Loucy (cell line): ENCODE measurements around the gene RIT2.

ENCODE experiments used
- H2AFZ ChIP-seq: fragments of 200-600 bp; sonication (generic); 2 replicates; pipeline ENCODE4 v1.6.0; 2016; ENCODE audit warnings: antibody characterized with exemption, mild to moderate bottlenecking, low read length, moderate library complexity
- H3F3A ChIP-seq: fragments of 200-600 bp; 2 replicates; pipeline ENCODE4 v1.6.0; 2016; ENCODE audit warnings: antibody characterized with exemption, low read depth, mild to moderate bottlenecking
- H3K27me3 ChIP-seq: fragments of 200-600 bp; sonication (generic); 2 replicates; pipeline ENCODE4 v1.6.1; 2014; ENCODE audit warnings: low read length, mild to moderate bottlenecking; ENCODE audit not compliant: insufficient read depth, poor library complexity, severe bottlenecking
- H3K36me3 ChIP-seq: fragments of 200-600 bp; sonication (generic); 2 replicates; pipeline ENCODE4 v1.6.1; 2016; ENCODE audit warnings: low read length; ENCODE audit not compliant: insufficient read depth
- H3K4me1 ChIP-seq: fragments of 200-600 bp; sonication (generic); 2 replicates; pipeline ENCODE4 v1.5.1; 2014; ENCODE audit warnings: low read length, mild to moderate bottlenecking; ENCODE audit not compliant: insufficient read depth, poor library complexity, severe bottlenecking
- H3K4me2 ChIP-seq: fragments of 200-600 bp; sonication (generic); 2 replicates; pipeline ENCODE4 v1.6.0; 2014; ENCODE audit warnings: antibody characterized with exemption, low read length, low read depth, mild to moderate bottlenecking; ENCODE audit not compliant: poor library complexity, severe bottlenecking
- H3K4me3 ChIP-seq: fragments of 200-600 bp; sonication (generic); 2 replicates; pipeline ENCODE4 v1.5.1; 2014; ENCODE audit warnings: low read length, mild to moderate bottlenecking, mixed read lengths; ENCODE audit not compliant: poor library complexity, severe bottlenecking
- H3K79me2 ChIP-seq: fragments of 200-600 bp; sonication (generic); 2 replicates; pipeline ENCODE4 v1.6.1; 2014; ENCODE audit warnings: low read length; ENCODE audit not compliant: insufficient read depth
- H3K9ac ChIP-seq: fragments of 200-600 bp; sonication (generic); 2 replicates; pipeline ENCODE4 v1.6.0; 2014; ENCODE audit warnings: mild to moderate bottlenecking, low read depth, low read length, moderate library complexity; ENCODE audit not compliant: poor library complexity, severe bottlenecking
- H3K9me2 ChIP-seq: fragments of 200-600 bp; sonication (generic); replicated peaks from 2 replicates; pipeline ENCODE4 v1.6.1; 2016; ENCODE audit warnings: low read depth, low read length, mixed read lengths
- H3K9me3 ChIP-seq: fragments of 200-600 bp; sonication (generic); 2 replicates; pipeline ENCODE4 v1.6.1; 2014; ENCODE audit warnings: mild to moderate bottlenecking, antibody characterized with exemption, low read length, low read depth; ENCODE audit not compliant: insufficient read depth
- H4K20me1 ChIP-seq: fragments of 200-600 bp; sonication (generic); 2 replicates; pipeline ENCODE4 v1.6.0; 2014; ENCODE audit warnings: antibody characterized with exemption, low read length, mild to moderate bottlenecking; ENCODE audit not compliant: insufficient read depth, poor library complexity, severe bottlenecking
- EZH2phosphoT487 ChIP-seq: fragments of 200-600 bp; IDR thresholded peaks from 2 replicates; pipeline ENCODE4 v1.6.1; 2018; ENCODE audit warnings: antibody characterized with exemption, mild to moderate bottlenecking, moderate library complexity, borderline replicate concordance
- TF ChIP-seq, protein P1 (sequence below): fragments of 200-600 bp; sonication (generic); conservative IDR thresholded peaks from 2 replicates; pipeline ENCODE4 v1.5.1; 2014; ENCODE audit warnings: mild to moderate bottlenecking, antibody characterized with exemption, low read length

RIT2 gene

DNA sequence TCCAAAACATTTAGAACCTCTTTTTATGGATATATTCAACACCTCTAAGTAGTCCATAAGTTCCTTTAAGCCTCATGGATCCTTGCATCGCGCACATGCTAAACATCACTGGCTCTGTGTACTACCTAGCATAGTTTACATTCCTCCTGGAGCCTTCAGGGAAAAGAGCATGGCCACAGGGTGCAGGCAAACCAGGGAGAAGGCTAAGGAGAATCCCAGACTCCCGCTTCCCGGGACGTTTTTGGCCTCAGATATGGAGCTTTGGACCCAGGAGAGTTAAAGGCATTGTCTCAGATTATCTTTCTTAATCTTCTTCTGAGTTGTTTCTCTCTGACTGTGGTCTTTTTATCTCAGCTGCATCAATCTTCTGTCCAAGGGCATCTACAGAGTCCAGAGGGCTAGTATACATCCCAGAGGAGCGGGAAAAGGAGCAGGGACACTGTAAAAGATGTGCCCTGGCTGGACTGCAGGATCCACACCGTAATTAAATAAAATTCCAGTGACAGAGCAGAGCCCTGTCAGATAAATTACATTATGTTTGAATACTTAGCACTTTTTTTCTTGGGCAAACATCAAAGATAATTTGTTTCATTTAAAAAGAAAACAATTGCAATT is 36.9 kb downstream of the RIT2 start:
- Histone ChIP-seq H3K9me2 (no peaks in the 10 kb centered on the region), H3K4me2 (no peak overlapping the region), H4K20me1 (no peaks in the 10 kb centered on the region), H3K79me2 (no peaks in the 10 kb centered on the region), H3K4me1 (no peaks in the 10 kb centered on the region), H3K27me3 (no peaks in the 10 kb centered on the region), H3K36me3 (no peaks in the 10 kb centered on the region), H2AFZ (no peak overlapping the region), H3K9ac (no peak overlapping the region), H3K9me3 (no peaks in the 10 kb centered on the region), H3F3A (no peaks in the 10 kb centered on the region), H3K4me3 (no peak overlapping the region)
- no peak for TF ChIP-seq EZH2phosphoT487
- TF ChIP-seq, protein P1, sequence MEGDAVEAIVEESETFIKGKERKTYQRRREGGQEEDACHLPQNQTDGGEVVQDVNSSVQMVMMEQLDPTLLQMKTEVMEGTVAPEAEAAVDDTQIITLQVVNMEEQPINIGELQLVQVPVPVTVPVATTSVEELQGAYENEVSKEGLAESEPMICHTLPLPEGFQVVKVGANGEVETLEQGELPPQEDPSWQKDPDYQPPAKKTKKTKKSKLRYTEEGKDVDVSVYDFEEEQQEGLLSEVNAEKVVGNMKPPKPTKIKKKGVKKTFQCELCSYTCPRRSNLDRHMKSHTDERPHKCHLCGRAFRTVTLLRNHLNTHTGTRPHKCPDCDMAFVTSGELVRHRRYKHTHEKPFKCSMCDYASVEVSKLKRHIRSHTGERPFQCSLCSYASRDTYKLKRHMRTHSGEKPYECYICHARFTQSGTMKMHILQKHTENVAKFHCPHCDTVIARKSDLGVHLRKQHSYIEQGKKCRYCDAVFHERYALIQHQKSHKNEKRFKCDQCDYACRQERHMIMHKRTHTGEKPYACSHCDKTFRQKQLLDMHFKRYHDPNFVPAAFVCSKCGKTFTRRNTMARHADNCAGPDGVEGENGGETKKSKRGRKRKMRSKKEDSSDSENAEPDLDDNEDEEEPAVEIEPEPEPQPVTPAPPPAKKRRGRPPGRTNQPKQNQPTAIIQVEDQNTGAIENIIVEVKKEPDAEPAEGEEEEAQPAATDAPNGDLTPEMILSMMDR: no peak

DNA sequence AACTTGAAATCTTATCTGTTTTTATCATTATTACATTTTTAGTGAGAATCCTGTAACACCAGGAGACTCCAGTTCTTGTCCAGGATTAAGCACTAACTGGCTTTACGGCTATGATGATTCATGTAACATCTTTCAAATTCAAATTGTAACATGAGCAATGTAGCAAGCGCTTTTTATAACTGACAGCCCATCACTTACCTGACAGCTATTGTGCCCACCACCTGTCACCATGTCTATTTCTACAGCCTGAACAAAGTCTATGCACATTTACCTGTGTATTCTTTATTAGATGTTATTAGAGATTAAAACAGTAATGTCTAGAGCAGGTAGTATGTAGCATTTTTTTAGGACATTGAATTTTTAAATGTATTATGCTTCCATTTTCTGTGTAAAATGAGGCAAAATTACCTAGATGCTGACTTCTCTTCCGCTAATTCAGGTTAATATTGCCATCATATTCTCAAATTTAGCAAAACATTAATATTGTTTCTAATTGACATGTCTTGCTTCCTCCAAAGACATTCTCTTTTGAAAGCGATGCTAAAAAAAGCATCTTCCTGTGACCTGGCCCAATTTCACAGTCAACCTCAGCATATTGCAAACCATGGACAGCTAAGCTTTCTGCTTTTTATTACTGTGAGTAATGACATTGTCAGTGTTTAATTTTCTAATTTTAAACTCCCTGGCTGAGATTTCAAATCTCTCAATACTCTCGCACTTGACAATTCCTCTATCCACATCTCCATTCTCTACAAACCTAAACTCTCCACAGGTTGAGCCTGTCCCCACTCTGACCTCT is 37.8 kb downstream of the RIT2 start:
- H3K27me3 ChIP-seq: no peaks in the 10 kb centered on the region
- TF ChIP-seq EZH2phosphoT487: no peak
- TF ChIP-seq, protein P1: no peak
- no peaks in the 10 kb centered on the region for H3K9me3 ChIP-seq
- no peak overlapping the region for H3K4me3 ChIP-seq
- H4K20me1 ChIP-seq: no peaks in the 10 kb centered on the region
- H3K9ac ChIP-seq: no peak overlapping the region
- H3K4me2 ChIP-seq: no peak overlapping the region
- no peaks in the 10 kb centered on the region for H3K79me2 ChIP-seq
- no peaks in the 10 kb centered on the region for H3K4me1 ChIP-seq
- H2AFZ ChIP-seq: no peak overlapping the region
- H3K9me2 ChIP-seq: no peaks in the 10 kb centered on the region
- H3K36me3 ChIP-seq: no peaks in the 10 kb centered on the region
- H3F3A ChIP-seq: no peaks in the 10 kb centered on the region

DNA sequence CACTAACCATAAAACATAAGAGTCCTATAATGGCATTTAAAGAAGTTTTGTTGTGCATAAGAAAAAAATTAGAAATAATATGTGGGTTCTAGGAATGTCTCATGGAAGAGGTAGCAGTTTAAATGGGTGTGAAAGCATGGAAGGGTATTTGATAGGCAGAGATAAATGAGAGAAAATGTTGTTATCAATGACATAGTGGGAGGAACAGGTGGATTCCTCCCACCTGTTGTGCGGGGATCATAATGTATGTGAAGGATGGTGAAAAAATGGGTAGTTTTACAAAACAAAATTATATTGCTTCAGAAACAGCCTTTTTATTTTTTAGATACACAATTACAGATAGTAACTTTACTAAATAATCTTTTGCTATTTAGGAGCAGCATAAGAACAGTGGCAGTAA is 41.7 kb downstream of the RIT2 start:
- H3K9me2 ChIP-seq: no peaks in the 10 kb centered on the region
- H3K9me3 ChIP-seq: no peaks in the 10 kb centered on the region
- H2AFZ ChIP-seq: no peak overlapping the region
- H3K9ac ChIP-seq: no peak overlapping the region
- no peak for TF ChIP-seq EZH2phosphoT487
- TF ChIP-seq, protein P1: no peak
- no peak overlapping the region for H3K4me2 ChIP-seq
- H3K4me1 ChIP-seq: no peaks in the 10 kb centered on the region
- H3F3A ChIP-seq: no peaks in the 10 kb centered on the region
- no peaks in the 10 kb centered on the region for H3K27me3 ChIP-seq
- no peaks in the 10 kb centered on the region for H3K36me3 ChIP-seq
- no peak overlapping the region for H3K4me3 ChIP-seq
- H3K79me2 ChIP-seq: no peaks in the 10 kb centered on the region
- H4K20me1 ChIP-seq: no peaks in the 10 kb centered on the region
